GM18907 (cell line): ENCODE data around the gene EIF5A.
A peak's percentile ranks its signal among the peaks of the same experiment; 100 is the strongest.

ENCODE experiments used
- ATAC-seq: cut with Tn5 transposase; IDR thresholded peaks from one replicate; pipeline ENCODE4 v1.9.1; 2021; ENCODE audit warnings: mild to moderate bottlenecking, moderate library complexity; ENCODE audit not compliant: unreplicated experiment

Gene EIF5A

GRCh38 chr17:7306911-7307685 is at the start of gene EIF5A:
EIF5A (plus strand) TSS chr17:7307628; CDS start chr17:7309636, 2,008 bp downstream.
- peak; percentile 77 for ATAC-seq

GRCh38 chr17:7258731-7259554 is 48.5 kb upstream of the EIF5A start:
- ATAC-seq, result no peak

DNA sequence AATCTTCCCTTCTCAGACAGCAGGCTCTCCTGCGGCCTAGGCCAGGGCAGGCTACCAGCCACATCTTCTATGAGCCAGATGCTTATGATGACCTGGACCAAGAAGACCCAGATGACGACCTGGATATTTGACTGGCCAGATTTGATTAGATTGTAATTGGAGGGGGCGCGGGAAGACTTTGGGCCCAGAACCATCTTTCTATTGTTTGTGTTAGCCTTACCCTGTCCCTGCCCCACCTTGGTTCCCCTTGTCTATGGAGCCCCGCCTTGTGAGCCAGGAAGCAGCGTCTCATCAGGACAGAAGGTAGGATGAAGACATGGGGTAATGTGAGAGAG is 47.9 kb upstream of the EIF5A start:
- ATAC-seq, result no peak

DNA sequence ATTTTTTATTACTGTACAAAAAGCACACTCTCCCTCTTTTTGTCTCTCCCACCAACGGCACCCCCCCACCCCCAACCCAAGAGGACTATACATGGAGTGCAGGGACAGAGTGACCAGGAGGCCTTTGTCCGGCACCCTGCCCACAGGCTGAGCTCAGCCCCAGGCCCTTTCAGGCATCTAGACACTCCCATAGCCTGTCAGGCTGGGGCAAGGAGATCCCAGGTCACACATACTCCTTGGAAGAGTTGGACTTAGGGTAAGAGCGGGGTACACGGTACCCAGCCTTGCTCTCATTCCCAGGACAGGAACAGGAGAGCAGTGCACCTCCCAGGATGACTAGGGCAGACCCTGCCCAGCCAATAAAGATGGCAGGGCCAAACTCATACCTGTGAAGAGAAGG is 47.3 kb upstream of the EIF5A start:
- ATAC-seq, result no peak

- no peak for ATAC-seq
Measured at GRCh38 chr17:7260651-7261378, 46.6 kb upstream of the EIF5A start.

DNA sequence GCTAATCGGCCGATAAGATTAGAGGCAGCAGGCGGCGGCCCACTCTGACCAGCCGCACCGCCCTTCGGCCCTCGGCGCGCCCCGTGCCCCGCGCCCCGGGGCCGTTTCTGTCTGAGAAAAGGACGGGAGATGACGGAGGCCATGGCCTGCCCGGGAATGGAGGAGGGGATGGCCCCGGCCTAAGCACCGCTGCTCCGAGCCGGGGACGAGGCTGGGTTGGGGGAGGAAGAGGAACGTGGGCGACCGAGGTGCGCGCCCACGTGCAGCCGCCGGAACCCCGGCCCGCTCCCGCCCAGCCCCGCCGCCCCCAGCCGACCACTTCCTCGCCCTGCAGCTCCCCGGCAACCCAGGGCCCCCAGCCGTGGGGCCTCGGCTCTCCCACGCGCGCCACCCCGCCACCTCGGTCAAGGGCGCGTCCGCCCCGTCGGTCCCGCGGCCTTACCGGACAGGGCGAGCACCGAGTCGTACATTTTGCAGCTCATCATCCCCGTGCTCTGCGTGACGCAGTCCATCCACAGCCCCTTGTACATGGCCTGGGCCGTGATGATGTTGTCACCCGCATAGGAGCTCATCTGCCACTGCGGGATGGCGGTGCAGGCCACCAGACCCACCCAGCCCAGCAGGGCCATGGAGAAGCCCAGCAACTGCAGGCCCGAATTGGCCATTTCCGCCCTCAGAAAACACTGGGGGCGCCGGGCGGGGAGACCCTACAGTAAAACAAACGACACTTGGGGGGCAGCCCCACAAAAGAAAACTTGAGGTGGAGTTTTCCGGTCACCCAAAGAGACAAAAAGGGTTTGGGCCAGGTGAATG is 45.8 kb upstream of the EIF5A start:
- ATAC-seq, result no peak

DNA sequence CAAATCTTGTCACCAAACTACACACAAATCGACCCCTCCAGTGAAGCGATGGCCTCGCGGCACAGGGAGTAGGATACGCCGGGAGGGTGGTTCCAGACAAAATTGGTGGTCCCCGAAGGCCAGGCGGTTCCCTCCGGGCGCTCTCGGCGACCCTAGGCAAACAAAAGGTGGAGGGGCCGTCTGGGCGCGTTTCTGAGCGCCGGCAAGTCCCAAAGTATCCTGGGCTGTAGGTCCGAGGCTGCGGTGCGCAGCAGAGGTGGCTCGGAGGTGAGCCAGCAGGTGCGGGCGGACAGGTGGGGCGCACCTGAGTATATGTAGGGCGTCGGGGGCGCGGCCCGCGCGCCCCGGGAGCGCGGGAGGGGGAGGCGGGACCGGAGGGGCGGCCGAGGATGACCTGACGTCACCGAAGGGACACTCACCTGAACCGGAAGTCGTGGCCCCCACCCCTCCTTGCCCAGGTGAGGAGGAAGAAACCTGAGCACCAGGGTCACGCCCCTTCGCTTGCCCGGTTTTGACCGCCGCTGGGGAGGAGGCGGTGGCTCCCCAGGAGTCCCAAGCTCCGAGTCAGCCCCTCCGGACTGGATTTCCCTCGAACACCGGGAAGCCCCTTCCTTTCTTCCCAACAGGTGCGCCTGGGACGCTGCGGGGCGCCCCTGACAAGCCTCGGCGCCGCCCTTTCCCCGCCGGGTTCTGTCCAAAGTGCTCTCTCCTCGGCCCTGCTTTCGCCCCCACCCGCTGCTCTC is 45.1 kb upstream of the EIF5A start, which contains the start of gene CLDN7:
CLDN7 (minus strand) TSS at position 287 of the 743 bp plus-strand sequence. CDS start 435 bp downstream, outside the sequence.
- no peak for ATAC-seq

DNA sequence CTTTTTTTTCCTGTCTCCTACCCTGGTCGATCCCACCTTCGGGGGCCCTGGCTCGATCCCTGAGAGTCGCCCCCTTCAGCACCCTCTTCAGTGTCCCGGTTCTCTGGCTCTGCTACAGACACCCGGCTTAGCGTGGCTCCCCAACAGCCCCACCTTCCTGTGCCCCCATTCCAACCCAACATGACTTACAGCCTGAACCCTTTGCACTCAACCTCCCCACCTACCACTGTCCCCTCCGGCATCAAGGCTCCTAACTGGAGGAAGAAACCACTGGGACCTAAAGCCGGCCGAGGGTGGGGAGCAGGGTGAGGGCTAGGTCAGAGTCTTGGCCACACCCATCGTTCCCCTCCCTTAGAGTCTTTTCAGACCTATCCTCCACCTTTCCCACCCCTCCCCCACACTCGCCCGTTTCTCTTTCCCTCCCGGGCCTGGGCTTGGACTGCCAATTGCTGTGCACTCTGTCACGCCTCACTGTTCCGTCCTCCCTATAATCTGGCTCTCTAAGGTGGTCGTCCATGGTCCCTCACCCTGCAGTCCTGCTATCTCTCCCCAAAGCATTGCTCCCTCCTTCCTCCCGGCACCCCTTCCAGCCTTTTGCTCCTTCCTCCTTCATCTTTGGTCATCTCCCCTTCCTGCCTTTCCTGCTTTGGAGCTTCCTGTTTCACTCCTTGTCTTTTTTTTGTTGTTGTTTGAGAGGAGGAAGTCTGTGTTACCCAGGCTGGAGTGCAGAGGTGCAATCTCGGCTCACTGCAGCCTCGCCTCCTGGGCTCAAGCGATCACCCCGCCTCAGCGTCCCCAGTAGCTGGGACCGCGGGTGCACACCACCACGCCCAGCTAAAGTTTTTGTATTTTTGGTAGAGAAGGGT is 44.3 kb upstream of the EIF5A start:
- no peak for ATAC-seq

- ATAC-seq, result no peak
Measured at GRCh38 chr17:7263801-7264078, 43.7 kb upstream of the EIF5A start.

DNA sequence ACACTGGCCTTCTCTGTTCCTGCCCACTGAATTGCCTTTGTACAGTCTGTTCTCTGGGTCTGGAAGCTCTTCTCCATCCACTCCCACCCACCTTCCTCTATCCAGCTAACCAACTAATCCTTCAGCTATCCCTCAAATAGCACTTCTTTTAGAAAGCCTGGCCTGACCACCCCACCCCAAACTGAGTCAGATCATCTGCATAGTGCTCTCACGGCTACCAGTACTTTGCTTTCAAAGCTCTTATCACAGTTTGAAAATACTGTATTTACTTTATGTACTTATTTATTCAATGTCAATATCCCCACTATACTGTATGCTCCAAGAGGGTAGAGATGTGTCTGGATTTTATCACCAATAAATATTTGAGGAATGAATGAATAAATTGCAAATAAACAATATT is 40.6 kb upstream of the EIF5A start:
- ATAC-seq, result no peak

- no peak for ATAC-seq
Measured at GRCh38 chr17:7279448-7279847, 28.0 kb upstream of the EIF5A start.

GRCh38 chr17:7280519-7281073 is 26.8 kb upstream of the EIF5A start:
- peak; percentile 61 for ATAC-seq

- ATAC-seq, result peak; percentile 54
Measured at GRCh38 chr17:7281074-7281952, 26.1 kb upstream of the EIF5A start, which contains the start of gene SLC2A4. SLC2A4 (plus strand) TSS chr17:7281718; CDS start chr17:7281935, 217 bp downstream.

DNA sequence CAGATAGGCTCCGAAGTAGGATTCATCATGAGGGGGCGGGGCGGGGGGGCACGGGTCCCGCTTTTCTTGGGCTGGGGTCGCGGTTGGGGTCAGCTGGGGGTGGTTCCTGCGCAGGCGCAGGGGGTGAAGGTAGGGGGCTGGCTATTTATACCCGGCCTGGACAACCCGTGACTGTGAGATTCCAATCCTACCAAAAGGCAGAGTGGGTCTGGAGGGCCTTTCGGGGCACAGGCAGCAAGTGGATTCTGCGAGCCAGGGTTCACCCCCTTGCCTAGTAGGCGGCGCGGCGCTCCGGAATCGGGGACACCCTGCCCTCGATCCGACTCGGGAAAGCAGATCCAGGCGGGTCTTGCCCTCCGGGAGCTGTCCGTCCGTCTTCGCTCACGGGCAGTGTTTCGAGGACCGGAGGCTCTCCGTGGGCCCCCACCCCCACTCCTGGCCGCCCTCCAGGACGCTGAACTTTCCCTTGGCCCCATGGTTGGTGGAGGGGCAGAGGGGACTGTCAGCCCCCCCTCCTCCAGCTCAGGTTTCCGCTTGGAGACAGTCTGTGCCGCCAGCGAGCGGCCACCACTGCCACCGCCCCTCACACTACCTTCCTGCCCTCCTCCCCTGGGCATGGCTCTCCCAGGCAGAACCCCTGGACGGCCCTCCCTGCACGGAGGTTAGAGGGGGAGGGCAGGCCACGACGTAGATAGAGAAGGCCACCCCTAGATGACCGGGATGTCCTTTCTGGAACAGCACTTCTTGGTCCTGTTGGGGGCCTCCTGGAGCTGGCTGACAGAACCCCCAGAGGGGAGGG is 25.3 kb upstream of the EIF5A start:
- ATAC-seq, result no peak

- ATAC-seq, result no peak
Measured at GRCh38 chr17:7282752-7283321, 24.6 kb upstream of the EIF5A start.

DNA sequence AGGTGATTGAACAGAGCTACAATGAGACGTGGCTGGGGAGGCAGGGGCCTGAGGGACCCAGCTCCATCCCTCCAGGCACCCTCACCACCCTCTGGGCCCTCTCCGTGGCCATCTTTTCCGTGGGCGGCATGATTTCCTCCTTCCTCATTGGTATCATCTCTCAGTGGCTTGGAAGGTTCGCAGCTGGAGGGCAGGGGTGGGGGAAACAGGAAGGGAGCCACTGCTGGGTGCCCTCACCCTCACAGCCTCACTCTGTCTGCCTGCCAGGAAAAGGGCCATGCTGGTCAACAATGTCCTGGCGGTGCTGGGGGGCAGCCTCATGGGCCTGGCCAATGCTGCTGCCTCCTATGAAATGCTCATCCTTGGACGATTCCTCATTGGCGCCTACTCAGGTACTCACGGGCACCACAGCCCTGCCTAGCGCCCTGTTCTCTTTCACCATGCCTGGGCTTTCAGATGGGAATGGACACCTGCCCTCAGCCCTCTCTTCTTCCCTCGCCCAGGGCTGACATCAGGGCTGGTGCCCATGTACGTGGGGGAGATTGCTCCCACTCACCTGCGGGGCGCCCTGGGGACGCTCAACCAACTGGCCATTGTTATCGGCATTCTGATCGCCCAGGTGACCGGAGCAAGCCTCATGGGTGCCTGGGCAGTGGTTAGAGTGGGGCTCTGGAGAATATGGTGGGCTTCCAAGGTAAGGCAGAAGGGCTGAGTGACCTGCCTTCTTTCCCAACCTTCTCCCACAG is 23.8 kb upstream of the EIF5A start:
- ATAC-seq, result no peak
